Measurements from ENCODE around the gene TBRG4.

The TBRG4 gene

GRCh38 chr7:45151967-45152366 lies 40.5 kb upstream of the TBRG4 start:
- H3K27me3 Mint-ChIP-seq: peaks cover 38 to 80% of the 10 kb centered on the region in 2 donors
- H3K36me3 Mint-ChIP-seq (ENCODE audit: insufficient read depth): no peaks in the 10 kb centered on the region
- no peak for ATAC-seq (replicated peaks)
- H3K4me3 Mint-ChIP-seq: no peak overlapping the region
- no peak overlapping the region for H3K27ac Mint-ChIP-seq
- H3K9me3 Mint-ChIP-seq: no peaks in the 10 kb centered on the region
- DNase-seq: no peak
- peaks cover 0 to 6% of the 10 kb centered on the region in 2 donors for H3K4me1 Mint-ChIP-seq (ENCODE audit: low read depth in 2 of 2)

DNA sequence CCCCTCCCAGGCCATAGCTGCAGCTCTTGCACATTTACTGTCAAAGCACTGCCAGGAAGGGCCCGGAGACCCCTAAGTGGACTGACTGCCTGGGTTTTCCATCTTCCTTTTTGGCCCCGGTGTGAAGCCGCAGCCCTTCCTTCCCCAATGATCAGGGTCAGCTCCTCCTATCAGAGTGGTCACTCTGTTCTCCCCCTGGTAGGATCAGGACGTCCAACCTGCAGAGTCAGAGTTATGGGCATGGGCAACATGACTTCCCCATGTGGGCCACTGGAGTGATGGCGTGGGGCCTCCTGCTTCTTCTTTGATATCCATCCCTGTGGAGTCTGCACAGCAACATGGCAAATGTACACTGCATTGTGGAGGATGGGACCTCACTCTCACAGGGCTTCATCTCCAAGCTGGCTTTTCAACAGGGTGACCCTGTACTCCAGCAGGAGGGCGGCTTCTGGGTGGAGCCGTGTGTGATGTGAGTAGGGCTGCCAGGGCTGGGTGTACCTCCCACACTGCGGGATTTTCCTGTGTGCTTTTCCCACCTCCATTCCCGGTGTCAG lies 39.7 kb upstream of the TBRG4 start:
- no peak for DNase-seq
- ATAC-seq (replicated peaks): no peak
- no peaks in the 10 kb centered on the region for H3K9me3 Mint-ChIP-seq
- no peak overlapping the region for H3K27ac Mint-ChIP-seq
- peaks cover 0 to 4% of the 10 kb centered on the region in 2 donors for H3K4me1 Mint-ChIP-seq (ENCODE audit: low read depth in 2 of 2)
- H3K4me3 Mint-ChIP-seq: no peak overlapping the region
- H3K27me3 Mint-ChIP-seq: peaks cover 38 to 80% of the 10 kb centered on the region in 2 donors
- H3K36me3 Mint-ChIP-seq (ENCODE audit: insufficient read depth): no peaks in the 10 kb centered on the region

DNA sequence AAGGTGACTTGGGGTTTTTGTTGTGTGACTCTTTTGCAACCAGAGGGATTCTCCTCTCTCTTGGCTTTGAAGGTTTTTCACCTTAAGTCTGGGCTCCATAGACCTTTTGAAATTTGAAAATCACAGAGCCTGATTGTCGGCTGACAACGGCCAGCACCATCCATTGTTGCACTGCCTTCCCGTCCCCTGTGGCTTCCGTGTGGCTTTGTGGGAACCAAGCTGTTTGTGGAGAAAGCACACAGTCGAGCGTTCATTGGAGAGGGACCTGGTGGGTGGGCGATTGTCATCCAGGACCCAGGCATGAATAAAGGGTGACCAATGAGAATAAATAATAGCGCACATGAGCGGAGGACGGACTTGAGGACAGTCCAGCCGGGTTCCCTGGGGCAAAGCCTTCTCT lies 38.7 kb upstream of the TBRG4 start:
- H3K4me1 Mint-ChIP-seq (ENCODE audit: low read depth in 2 of 2): peaks cover 0 to 4% of the 10 kb centered on the region in 2 donors
- H3K4me3 Mint-ChIP-seq: no peak overlapping the region
- ATAC-seq (replicated peaks): no peak
- no peaks in the 10 kb centered on the region for H3K9me3 Mint-ChIP-seq
- H3K36me3 Mint-ChIP-seq (ENCODE audit: insufficient read depth): no peaks in the 10 kb centered on the region
- H3K27me3 Mint-ChIP-seq: peaks cover 40 to 82% of the 10 kb centered on the region in 2 donors
- no peak overlapping the region for H3K27ac Mint-ChIP-seq
- no peak for DNase-seq

DNA sequence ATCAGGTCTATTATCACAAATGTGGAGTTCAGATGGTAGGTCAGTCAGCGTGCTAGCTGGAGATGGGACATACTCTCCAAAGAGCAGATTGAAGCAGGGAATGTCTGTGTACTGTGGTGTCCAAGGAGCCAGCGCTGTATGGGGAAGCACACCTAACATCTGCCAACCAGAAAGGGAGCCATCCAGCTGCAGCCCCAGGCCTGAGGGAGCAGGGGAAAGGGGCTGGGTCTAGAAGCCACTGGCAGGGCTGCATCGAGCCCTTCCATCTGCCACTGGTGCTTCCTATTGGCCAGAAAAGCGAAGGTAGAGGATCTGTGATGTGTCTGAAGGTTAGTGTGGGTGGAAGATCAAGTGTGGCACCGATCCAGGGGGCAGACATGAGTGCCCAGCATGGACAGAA lies 38.1 kb upstream of the TBRG4 start:
- no peak overlapping the region for H3K4me3 Mint-ChIP-seq
- no peak for DNase-seq
- H3K27me3 Mint-ChIP-seq: peaks cover 45 to 82% of the 10 kb centered on the region in 2 donors
- H3K4me1 Mint-ChIP-seq (ENCODE audit: low read depth in 2 of 2): peaks cover 0 to 3% of the 10 kb centered on the region in 2 donors
- ATAC-seq (replicated peaks): no peak
- H3K36me3 Mint-ChIP-seq (ENCODE audit: insufficient read depth): no peaks in the 10 kb centered on the region
- no peaks in the 10 kb centered on the region for H3K9me3 Mint-ChIP-seq
- H3K27ac Mint-ChIP-seq: no peak overlapping the region

GRCh38 chr7:45148653-45148973 lies 37.1 kb upstream of the TBRG4 start:
- peaks cover 52 to 89% of the 10 kb centered on the region in 2 donors for H3K27me3 Mint-ChIP-seq

GRCh38 chr7:45147858-45148652 lies 36.6 kb upstream of the TBRG4 start:
- Mint-ChIP-seq H3K4me1 (ENCODE audit: low read depth in 2 of 2) (no peaks in the 10 kb centered on the region), H3K4me3 (no peak overlapping the region), H3K9me3 (no peaks in the 10 kb centered on the region), H3K27me3 (peaks cover 52 to 93% of the 10 kb centered on the region in 2 donors), H3K27ac (no peak overlapping the region), H3K36me3 (ENCODE audit: insufficient read depth) (no peaks in the 10 kb centered on the region)
- DNase-seq (no peak), ATAC-seq (replicated peaks) (no peak)

More at GRCh38 chr7:45148653-45148973, 37.1 kb upstream of the TBRG4 start:
- no peaks in the 10 kb centered on the region for H3K36me3 Mint-ChIP-seq (ENCODE audit: insufficient read depth)
- no peak overlapping the region for H3K4me3 Mint-ChIP-seq
- H3K9me3 Mint-ChIP-seq: no peaks in the 10 kb centered on the region
- DNase-seq: no peak
- no peak for ATAC-seq (replicated peaks)
- H3K4me1 Mint-ChIP-seq (ENCODE audit: low read depth in 2 of 2): no peaks in the 10 kb centered on the region
- no peak overlapping the region for H3K27ac Mint-ChIP-seq

- peaks cover 49 to 81% of the 10 kb centered on the region in 2 donors for H3K27me3 Mint-ChIP-seq
- DNase-seq: no peak
- H3K27ac Mint-ChIP-seq: no peak overlapping the region
- H3K4me3 Mint-ChIP-seq: no peak overlapping the region
- no peak for ATAC-seq (replicated peaks)
- H3K9me3 Mint-ChIP-seq: no peaks in the 10 kb centered on the region
- H3K36me3 Mint-ChIP-seq (ENCODE audit: insufficient read depth): no peaks in the 10 kb centered on the region
- no peaks in the 10 kb centered on the region for H3K4me1 Mint-ChIP-seq (ENCODE audit: low read depth in 2 of 2)
Measured at GRCh38 chr7:45146531-45147379, 35.3 kb upstream of the TBRG4 start.

GRCh38 chr7:45145881-45146280 lies 34.4 kb upstream of the TBRG4 start:
- H3K36me3 Mint-ChIP-seq (ENCODE audit: insufficient read depth): no peaks in the 10 kb centered on the region
- peaks cover 41 to 73% of the 10 kb centered on the region in 2 donors for H3K27me3 Mint-ChIP-seq
- no peak overlapping the region for H3K4me3 Mint-ChIP-seq
- no peaks in the 10 kb centered on the region for H3K9me3 Mint-ChIP-seq
- DNase-seq: no peak
- ATAC-seq (replicated peaks): no peak
- H3K27ac Mint-ChIP-seq: no peak overlapping the region
- H3K4me1 Mint-ChIP-seq (ENCODE audit: low read depth in 2 of 2): no peaks in the 10 kb centered on the region

DNA sequence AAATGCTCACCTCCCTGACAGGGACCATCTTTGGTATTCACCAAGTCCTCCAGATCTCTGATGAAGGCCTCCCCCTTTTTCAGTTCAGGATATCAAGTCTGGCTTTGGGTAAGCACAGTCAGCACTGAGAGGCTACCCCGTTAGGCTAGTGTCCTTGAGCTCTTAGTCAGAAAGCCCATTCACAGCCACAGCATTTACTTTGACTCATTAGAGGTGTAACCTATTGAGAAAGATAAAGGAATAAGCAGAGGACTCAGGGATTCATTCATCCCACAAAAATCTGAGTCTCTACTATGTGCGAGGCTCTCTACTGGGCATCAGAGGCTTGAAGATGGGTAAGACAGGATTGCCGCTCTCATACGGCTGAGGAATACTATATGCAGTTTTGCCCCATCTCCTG lies 32.1 kb upstream of the TBRG4 start:
- H3K9me3 Mint-ChIP-seq: no peaks in the 10 kb centered on the region
- ATAC-seq (replicated peaks): no peak
- H3K27ac Mint-ChIP-seq: no peak overlapping the region
- no peak for DNase-seq
- no peaks in the 10 kb centered on the region for H3K4me1 Mint-ChIP-seq (ENCODE audit: low read depth in 2 of 2)
- no peak overlapping the region for H3K4me3 Mint-ChIP-seq
- peaks cover 28 to 67% of the 10 kb centered on the region in 2 donors for H3K27me3 Mint-ChIP-seq
- H3K36me3 Mint-ChIP-seq (ENCODE audit: insufficient read depth): no peaks in the 10 kb centered on the region

- no peak for ATAC-seq (replicated peaks)
- H3K27me3 Mint-ChIP-seq: peaks cover 17 to 41% of the 10 kb centered on the region in 2 donors
- no peak for DNase-seq
- no peaks in the 10 kb centered on the region for H3K9me3 Mint-ChIP-seq
- peaks cover 5% of the 10 kb centered on the region in 2 donors for H3K4me1 Mint-ChIP-seq (ENCODE audit: low read depth in 2 of 2)
- no peak overlapping the region for H3K4me3 Mint-ChIP-seq
- no peak overlapping the region for H3K27ac Mint-ChIP-seq
- H3K36me3 Mint-ChIP-seq (ENCODE audit: insufficient read depth): no peaks in the 10 kb centered on the region
Measured at GRCh38 chr7:45140827-45141226, 29.3 kb upstream of the TBRG4 start.

DNA sequence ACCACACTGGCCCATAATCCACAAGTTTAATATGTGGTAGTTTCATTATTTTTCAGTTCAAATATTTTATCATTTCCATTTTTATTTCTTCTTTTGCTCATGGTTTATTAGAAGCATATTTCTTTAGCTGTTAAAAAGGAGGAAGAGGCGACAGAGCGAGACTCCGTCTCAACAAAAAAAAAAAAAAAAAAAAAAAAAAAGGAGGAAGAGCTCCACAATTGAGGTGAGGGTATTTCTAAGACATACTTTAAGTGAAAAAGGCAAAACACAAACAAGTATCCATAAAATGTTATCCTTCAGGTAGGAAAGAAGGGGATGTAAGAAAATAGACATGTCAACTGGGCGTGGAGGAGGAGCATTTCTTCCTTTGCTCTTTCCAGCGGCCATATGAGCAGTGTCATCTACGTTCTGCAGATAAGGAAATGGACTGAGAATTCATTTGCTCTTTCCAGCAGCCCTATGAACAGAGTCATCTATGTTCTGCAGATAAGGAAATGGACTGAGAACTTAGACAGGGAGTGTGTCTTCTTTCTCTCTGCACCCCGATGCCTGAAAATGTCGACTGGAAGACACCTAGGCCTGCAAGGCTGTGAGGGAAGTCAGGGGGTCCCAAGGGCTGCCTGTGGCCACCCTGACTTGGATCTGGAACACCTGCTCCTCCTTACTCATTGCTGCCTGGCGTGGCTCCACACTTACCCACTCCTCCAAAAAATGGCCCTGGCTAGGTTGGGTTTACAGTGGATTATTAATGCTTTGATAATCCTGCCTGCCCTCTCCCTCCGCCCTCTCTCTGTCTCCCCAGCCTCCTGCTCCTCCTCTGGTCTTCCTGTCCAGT lies 27.2 kb upstream of the TBRG4 start:
- peaks cover 6% of the 10 kb centered on the region in 2 donors for H3K4me1 Mint-ChIP-seq (ENCODE audit: low read depth in 2 of 2)
- ATAC-seq (replicated peaks) (no peak), DNase-seq (no peak)
- no peaks in the 10 kb centered on the region for H3K36me3 Mint-ChIP-seq (ENCODE audit: insufficient read depth)
- H3K27me3 Mint-ChIP-seq: peaks cover 5 to 19% of the 10 kb centered on the region in 2 donors
- no peak overlapping the region for H3K27ac Mint-ChIP-seq
- no peak overlapping the region for H3K4me3 Mint-ChIP-seq
- no peaks in the 10 kb centered on the region for H3K9me3 Mint-ChIP-seq

- H3K9me3 Mint-ChIP-seq: no peaks in the 10 kb centered on the region
- DNase-seq (peak; percentile 61 to 68 (median 66)), ATAC-seq (replicated peaks) (peak; percentile 92)
- H3K36me3 Mint-ChIP-seq (ENCODE audit: insufficient read depth): no peaks in the 10 kb centered on the region
- H3K4me1 Mint-ChIP-seq (ENCODE audit: low read depth in 2 of 2): peaks cover 6% of the 10 kb centered on the region in 2 donors
- no peak overlapping the region for H3K27ac Mint-ChIP-seq
- H3K4me3 Mint-ChIP-seq: no peak overlapping the region
- peaks cover 5 to 15% of the 10 kb centered on the region in 2 donors for H3K27me3 Mint-ChIP-seq
Measured at GRCh38 chr7:45136106-45137060, 24.9 kb upstream of the TBRG4 start.

Data from effector memory CD8-positive, alpha-beta T cell (primary cell).